Fibroblast of the aortic adventitia (primary cell): Measurements from ENCODE around the gene ZNF766. TPM values are rescaled to one million over a fixed set of nuclear protein-coding genes. Genes with fewer than 3 reads are reported as not detected.

Experiments
- DNase-seq: peaks from one replicate; pipeline ENCODE4 v3.0.0-alpha.2; 2010; ENCODE audit warnings: low read depth
- H3K4me3 ChIP-seq: 2 replicates; pipeline ENCODE4 v1.5.1; 2011; ENCODE audit warnings: low read depth, mild to moderate bottlenecking, control low read depth, low read length, moderate library complexity
- CTCF ChIP-seq: IDR thresholded peaks from 2 replicates; pipeline ENCODE4 v1.5.1; 2011; ENCODE audit warnings: mild to moderate bottlenecking, low read length, control low read depth, inconsistent platforms; ENCODE audit not compliant: insufficient read depth
- total RNA-seq: library from RNA; depleted of rRNA; stranded (reverse); fragments of >200 nt; gene quantifications from 2 replicates; pipeline ENCODE4 v1.2.3, GENCODE V29; 2012; ENCODE audit warnings: low replicate concordance

ZNF766 gene
- total RNA-seq, 1 donor: 13.9 TPM

- H3K4me3 ChIP-seq: no peak overlapping the region
- TF ChIP-seq CTCF: no peak
- no peak for DNase-seq
Observed at GRCh38 chr19:52227196-52227940, 42.0 kb upstream of the ZNF766 start.

GRCh38 chr19:52227980-52228379 lies 41.4 kb upstream of the ZNF766 start:
- no peak for TF ChIP-seq CTCF
- H3K4me3 ChIP-seq: no peak overlapping the region
- no peak for DNase-seq

GRCh38 chr19:52229524-52229923 lies 39.9 kb upstream of the ZNF766 start:
- TF ChIP-seq CTCF: no peak
- no peak for DNase-seq
- no peak overlapping the region for H3K4me3 ChIP-seq

- no peak for DNase-seq
- no peak for TF ChIP-seq CTCF
- H3K4me3 ChIP-seq: no peak overlapping the region
Observed at GRCh38 chr19:52230685-52231084, 38.7 kb upstream of the ZNF766 start.

GRCh38 chr19:52231154-52231910 lies 38.1 kb upstream of the ZNF766 start:
- H3K4me3 ChIP-seq: no peak overlapping the region
- peak; percentile 20 for DNase-seq
- TF ChIP-seq CTCF: no peak

GRCh38 chr19:52234406-52234805 lies 35.0 kb upstream of the ZNF766 start:
- no peak for TF ChIP-seq CTCF
- DNase-seq: no peak
- H3K4me3 ChIP-seq: no peak overlapping the region
